Erythroblast (primary cell): ENCODE results near the gene CYB5D1.

ENCODE experiments used
- DNase-seq, 2 experiments: peaks; one replicate each; lab custom pipeline; 2025; lab: John Stamatoyannopoulos, UW
- GATA1 ChIP-seq: IDR thresholded peaks from 2 replicates; pipeline ENCODE4 v1.6.1; 2011; ENCODE audit warnings: low read depth, mild to moderate bottlenecking, control low read depth, low read length, moderate library complexity
- POLR2A ChIP-seq: IDR thresholded peaks from 2 replicates; pipeline ENCODE4 v1.6.1; 2011; ENCODE audit warnings: mild to moderate bottlenecking, low read length

The CYB5D1 gene

GRCh38 chr17:7837408-7838088, 20.3 kb upstream of the CYB5D1 start:
- peak; percentile 23 for TF ChIP-seq POLR2A
- no peak for TF ChIP-seq GATA1
- peak; percentile 66 to 75 for DNase-seq

DNA sequence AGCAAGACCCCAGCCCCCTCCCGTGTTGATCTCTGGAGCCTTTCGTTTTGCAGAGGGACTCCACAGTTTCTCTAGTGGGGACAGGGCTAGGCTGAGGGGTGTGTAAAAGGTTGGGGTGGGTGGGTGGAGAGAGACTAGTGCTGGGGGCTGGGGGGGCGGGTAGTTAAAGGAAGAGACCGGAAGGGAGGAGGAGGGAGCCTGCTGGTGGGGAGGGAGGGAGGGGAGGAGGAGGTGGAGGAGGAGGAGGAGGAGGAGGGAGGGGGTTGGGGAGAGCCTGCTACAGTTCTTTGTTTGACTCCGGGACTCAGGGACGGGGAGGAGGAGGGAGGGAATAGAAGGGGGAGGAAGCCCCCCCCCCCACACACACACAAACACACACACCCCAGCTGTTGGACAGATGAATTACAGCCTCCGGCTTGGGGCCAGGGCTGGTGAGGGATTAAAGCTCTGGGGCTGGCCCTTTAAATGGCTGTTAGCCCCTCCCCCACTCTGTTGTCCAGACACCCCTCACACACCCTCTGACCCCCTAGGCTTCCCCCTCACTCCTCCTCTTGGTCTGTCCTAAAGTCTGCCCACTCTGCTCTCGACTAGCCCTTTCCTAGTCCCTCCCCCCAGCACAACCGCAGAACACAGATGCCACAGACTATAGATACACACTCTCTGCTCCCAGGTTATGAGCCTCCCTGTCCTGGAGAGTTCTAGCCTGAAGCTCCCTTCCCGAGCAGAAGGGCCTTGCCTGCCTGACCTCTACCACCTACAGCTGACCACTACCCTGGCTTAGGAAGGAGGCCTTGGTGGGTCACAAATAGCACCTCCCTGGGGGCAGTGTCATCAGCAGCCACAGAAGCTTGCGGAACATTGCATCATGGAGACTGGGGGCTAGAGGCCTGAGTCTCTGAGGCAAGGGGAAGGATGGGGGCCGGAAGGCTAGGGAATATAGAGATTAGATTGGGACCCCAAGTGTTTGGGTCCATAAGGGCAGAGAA, 19.4 kb upstream of the CYB5D1 start:
- peak; percentile 77 to 91 for DNase-seq
- no peak for TF ChIP-seq GATA1
- TF ChIP-seq POLR2A: peak; percentile 44

DNA sequence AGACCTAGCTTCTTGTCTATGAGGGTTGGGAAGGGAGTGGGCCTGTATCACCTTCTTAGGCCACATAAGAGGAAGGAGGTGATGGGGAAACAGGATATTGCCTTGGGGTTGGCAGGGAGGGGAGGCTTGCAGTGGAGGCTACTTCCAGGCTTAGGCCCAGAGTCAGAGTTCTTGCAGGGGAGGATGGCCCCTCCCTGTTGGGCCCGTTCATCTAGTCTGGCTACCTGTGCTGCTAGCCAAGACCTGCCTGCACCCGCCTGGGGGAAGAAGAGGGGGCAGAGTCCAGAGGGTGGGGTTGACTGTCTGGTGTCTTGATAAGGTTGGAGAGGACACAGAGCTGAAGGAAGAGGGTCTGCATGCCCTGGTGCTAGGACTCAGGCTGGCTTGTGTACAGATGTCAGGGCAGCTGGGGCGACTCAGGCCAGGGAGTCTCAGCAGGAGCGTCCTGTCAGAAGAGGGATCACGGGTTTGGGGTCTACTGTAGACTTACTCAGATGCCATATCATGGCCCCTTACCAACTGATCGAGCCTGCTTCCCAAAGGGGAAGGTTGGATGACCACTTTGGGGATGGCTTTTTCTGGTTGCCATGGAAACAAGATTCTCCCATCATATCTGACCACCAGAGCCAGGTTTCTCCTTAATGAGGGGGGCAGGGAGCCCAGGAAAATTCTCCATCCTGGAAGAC, 18.5 kb upstream of the CYB5D1 start:
- TF ChIP-seq GATA1 (no peak), POLR2A (no peak)
- peak; percentile 69 to 81 for DNase-seq

DNA sequence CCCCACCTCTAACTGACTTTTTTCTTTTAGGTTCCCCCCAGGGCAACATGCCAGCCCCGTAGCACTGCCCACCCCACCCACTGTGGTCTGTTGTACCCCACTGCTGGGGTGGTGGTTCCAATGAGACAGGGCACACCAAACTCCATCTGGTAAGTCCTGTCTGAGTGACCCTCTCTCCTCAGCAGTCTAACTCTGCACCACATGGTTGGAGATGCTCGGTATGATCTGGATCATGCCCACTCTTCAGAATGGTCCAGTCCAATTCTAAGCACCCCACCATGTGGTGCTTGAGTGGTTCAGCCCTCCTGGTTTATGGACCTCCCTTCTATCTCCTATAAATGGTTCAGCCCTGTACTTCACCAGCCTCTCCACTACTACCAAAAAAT, 17.9 kb upstream of the CYB5D1 start:
- TF ChIP-seq POLR2A: no peak
- TF ChIP-seq GATA1: no peak
- peak; percentile 84 to 89 for DNase-seq

- no peak for DNase-seq
- TF ChIP-seq POLR2A: peak; percentile 50
- TF ChIP-seq GATA1: no peak
These were observed 17.4 kb upstream of the CYB5D1 start for GRCh38 chr17:7840441-7840840.

DNA sequence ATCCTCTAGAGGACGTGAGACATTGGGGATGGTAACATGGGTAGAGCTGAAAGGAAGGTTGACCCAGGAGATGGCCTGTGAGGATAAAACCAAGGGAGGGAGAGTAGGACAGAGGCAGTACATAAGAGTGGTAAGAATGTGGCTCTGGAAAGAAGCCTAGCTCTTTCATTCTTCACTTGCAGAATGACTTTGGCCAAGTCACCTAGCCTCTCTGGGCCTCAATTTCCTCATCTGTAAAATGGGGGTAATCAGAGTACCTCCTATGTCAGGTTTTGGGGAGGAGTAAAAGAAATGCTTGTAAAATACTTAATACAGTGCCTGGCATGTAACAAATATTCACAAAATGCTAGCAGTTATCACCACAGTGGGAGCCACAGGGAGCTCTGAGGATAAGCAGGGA, 16.9 kb upstream of the CYB5D1 start:
- no peak for DNase-seq
- TF ChIP-seq GATA1 (no peak), POLR2A (no peak)

GRCh38 chr17:7841396-7841914, 16.3 kb upstream of the CYB5D1 start:
- peak; percentile 84 to 94 for DNase-seq
- TF ChIP-seq GATA1 (no peak), POLR2A (peak; percentile 31)

GRCh38 chr17:7841915-7842379, 15.9 kb upstream of the CYB5D1 start:
- DNase-seq: peak; percentile 90 to 94
- TF ChIP-seq POLR2A (peak; percentile 5), GATA1 (no peak)

DNA sequence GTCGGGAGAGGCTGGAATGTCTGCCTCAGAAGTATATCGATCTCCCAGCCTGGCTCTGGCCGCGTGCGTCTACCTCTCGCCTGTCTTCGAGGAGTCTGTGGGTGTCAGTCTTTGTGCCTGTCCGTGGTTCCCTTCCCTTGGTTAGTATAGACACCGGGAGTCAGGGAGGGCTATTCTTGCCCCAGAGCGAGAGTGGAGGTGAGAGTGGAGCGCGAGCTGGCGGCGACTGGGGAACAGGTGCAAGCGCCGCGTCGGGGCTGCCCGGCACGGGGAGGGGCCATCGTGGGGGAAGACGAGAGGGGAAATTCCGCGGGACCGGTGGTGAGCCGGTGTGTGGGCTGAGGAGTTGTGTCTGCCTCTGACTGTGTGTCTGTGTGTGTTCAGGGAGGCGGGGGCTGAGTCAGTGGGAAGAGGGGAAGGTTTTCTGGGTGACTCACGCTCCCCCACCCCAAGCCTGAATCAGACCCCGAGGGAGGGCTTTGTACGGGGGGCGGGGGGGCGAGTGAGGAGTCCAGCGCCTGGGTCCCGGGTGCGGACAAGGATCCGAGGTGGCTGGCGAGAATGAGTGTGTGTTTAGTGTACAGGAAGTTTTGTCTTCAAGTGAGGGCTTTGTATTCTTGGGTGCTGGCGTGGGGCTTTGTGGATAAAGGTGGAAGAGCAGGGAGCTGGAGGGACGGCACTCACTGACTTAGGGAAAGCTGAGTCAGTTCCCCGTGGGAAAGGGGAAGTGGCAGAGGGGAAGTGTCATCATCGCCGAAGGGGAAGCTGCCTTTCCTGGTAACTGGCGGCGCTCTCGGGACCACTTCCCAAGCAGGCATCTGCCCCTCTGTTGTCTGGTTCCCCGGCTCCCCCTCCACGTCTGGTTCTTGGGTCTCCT, 15.2 kb upstream of the CYB5D1 start:
- peak; percentile 73 to 87 for DNase-seq
- no peak for TF ChIP-seq GATA1
- TF ChIP-seq POLR2A: peak; percentile 67

GRCh38 chr17:7843257-7843535, 14.6 kb upstream of the CYB5D1 start:
- TF ChIP-seq POLR2A: no peak
- TF ChIP-seq GATA1: no peak
- DNase-seq: peak in 1 of 2 experiments; percentile 75

DNA sequence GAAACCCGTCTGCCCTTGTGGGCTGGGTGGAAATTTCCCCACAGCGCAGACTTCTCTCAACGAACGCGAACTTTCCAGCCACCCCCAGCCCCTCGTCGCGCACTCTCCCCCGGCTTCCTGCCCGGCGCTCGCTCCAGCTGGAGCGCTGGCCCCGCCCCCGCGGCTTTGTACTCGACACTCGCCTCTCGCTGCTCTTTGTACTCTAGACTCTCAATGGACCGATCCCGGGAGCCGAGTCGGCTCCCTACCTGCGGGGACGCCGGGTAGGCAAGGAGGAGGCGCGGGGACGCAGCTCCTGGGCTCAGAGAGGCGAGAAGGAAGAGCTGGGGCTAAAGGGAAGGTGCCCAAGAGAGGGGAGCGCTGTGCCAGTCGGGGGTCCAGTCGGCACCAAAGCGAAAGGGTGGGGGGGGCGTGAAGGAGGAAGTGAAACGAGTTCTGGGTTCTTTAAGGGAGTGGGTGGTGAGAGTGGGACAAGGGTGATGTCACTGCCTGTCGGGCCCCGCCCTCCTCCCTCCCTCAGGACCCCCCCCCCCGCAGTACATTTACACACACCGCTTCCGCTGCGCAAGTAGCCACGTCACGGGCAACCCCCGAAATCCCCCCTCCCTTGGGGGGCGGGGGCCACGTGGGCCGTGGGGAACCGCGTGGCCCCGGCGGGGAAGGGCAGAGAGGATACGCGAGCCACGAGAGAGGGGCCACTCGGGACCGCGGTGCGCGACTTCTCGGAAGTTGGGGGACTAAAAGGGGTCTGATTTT, 14.1 kb upstream of the CYB5D1 start:
- peak; percentile 79 to 87 for DNase-seq
- no peak for TF ChIP-seq GATA1
- peak; percentile 40 for TF ChIP-seq POLR2A

- TF ChIP-seq POLR2A (peak; percentile 86), GATA1 (no peak)
These were observed 13.3 kb upstream of the CYB5D1 start for GRCh38 chr17:7844292-7845154.

More at GRCh38 chr17:7844292-7845154, 13.3 kb upstream of the CYB5D1 start:
- DNase-seq: peak; percentile 92 to 94
